ENCODE measurements around the gene FCGR1A.
"Not testable (repeated sequence)": the region's sequence is repeated elsewhere in the genome, so short reads cannot be mapped to it uniquely, and the experiment has no call there.

The FCGR1A gene

DNA sequence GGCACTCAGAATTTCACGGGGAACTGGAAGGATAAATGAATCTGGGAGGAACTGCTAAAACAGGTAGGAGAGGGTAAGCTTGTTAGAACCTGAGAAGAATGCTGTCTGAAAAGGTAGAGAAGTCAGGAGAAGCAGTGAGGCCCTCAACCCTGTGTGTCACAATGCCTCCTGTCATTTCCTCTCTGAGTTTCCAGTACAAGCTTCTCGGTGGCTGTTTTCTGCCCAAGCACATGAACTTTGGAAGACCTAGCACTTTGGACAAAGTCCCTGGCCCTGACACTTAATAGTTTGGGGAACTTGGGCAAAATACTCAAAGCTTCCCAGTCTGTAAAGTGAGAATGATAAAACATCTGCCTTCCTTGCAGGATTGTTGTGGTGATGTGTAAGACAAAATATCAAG, 44.1 kb downstream of the FCGR1A start:
- not testable (repeated sequence) for DNase-seq (ENCODE audit: low spot score)

GRCh38 chr1:149831764-149832315, 49.3 kb downstream of the FCGR1A start:
- not testable (repeated sequence) for DNase-seq (ENCODE audit: low spot score)

DNA sequence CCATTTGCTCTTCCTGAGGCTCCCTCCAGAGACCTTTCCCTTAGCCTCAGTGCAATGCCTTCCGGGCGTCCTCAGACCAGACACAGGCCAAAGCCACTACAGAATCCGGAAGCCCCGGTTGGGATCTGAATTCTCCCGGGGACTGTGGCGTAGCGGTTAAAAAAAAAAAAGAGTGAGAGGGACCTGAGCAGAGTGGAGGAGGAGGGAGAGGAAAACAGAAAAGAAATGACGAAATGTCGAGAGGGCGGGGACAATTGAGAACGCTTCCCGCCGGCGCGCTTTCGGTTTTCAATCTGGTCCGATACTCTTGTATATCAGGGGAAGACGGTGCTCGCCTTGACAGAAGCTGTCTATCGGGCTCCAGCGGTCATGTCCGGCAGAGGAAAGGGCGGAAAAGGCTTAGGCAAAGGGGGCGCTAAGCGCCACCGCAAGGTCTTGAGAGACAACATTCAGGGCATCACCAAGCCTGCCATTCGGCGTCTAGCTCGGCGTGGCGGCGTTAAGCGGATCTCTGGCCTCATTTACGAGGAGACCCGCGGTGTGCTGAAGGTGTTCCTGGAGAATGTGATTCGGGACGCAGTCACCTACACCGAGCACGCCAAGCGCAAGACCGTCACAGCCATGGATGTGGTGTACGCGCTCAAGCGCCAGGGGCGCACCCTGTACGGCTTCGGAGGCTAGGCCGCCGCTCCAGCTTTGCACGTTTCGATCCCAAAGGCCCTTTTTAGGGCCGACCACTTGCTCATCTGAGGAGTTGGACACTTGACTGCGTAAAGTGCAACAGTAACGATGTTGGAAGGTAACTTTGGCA, 50.0 kb downstream of the FCGR1A start:
- DNase-seq (ENCODE audit: low spot score): not testable (repeated sequence)

GRCh38 chr1:149833144-149833543, 50.6 kb downstream of the FCGR1A start:
- not testable (repeated sequence) for DNase-seq (ENCODE audit: low spot score)

DNA sequence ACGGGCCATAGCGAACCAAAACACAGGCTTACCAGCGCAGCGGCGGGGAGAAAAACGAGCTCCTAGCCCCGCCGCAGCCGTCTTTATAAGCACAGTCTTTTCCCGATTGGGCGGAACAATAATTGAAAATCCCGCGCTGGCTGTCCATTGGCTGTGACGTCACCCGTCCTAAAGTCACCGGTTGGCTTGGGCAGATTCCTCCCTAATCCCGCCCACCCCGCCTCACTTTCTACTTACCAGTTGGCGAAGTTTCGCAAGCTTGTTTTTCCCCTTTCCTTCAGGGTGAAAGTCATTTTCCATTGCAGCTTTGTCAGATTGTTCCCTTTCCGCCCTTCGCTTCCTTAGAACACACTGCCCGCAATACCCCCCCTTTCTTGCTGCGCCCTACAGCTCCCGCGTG, 58.7 kb downstream of the FCGR1A start:
- not testable (repeated sequence) for DNase-seq (ENCODE audit: low spot score)
